ENCODE data around the gene PSMA7.

PSMA7 gene

DNA sequence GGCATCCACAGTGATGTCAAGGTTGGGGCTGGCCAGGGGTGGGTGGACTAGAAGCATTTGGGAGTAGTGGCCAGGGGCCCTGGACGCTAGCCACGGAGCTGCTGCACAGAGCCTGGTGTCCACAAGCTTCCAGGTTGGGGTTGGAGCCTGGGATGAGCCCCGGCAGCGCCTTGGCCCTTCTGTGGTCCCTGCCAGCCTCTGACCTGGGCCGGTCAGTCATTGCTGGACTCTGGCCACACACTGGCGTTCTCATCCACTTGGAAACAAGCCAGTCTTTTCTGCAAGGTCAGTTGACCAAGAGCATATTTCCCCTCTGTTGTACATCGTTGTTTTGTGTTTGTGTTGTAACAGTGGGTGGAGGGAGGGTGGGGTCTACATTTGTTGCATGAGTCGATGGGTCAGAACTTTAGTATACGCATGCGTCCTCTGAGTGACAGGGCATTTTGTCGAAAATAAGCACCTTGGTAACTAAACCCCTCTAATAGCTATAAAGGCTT, 8.4 kb downstream of the PSMA7 start:
- no peak for DNase-seq

DNA sequence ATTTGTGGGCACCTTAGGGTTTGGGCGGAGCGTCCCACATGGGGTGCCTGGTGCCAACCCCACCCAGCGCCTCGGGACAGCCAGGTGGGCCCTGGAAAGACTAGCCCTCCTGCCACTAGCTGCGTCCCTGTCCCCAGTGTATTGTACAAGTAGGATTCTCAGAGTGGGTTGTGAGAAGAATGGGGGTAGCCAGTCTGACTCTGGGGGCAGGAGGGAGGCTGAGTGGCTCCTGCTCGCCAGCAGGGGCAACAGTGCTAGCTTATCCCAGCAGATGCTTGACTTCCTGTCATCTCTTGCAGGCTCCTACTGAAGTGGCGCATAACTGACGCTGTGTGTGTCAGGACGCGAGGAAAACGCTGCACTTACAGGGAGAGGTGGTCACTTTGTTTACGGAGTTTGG, 9.3 kb downstream of the PSMA7 start:
- DNase-seq = no peak

GRCh38 chr20:62133051-62133845, 9.9 kb downstream of the PSMA7 start:
- DNase-seq = no peak

DNA sequence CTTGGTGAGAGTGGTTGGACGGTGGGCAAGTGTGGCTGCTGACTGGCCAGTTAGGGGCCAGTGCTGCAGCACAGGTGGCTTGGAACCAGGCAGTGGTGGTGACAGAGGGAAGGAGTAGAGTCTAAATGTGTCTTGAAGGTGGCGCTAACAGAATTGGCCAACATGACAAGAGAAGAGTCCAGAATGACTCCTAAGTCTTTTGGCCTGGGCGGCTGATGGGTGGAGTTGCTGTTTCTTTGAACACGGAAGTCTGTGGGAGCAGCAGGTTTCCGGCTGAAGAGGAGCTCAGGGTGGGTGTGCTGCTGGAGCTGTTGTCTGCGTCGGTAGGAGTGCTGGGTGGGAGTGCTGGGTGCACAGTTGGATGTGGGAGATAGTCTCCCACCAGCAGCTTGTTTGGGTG, 10.8 kb downstream of the PSMA7 start:
- no peak for DNase-seq

DNA sequence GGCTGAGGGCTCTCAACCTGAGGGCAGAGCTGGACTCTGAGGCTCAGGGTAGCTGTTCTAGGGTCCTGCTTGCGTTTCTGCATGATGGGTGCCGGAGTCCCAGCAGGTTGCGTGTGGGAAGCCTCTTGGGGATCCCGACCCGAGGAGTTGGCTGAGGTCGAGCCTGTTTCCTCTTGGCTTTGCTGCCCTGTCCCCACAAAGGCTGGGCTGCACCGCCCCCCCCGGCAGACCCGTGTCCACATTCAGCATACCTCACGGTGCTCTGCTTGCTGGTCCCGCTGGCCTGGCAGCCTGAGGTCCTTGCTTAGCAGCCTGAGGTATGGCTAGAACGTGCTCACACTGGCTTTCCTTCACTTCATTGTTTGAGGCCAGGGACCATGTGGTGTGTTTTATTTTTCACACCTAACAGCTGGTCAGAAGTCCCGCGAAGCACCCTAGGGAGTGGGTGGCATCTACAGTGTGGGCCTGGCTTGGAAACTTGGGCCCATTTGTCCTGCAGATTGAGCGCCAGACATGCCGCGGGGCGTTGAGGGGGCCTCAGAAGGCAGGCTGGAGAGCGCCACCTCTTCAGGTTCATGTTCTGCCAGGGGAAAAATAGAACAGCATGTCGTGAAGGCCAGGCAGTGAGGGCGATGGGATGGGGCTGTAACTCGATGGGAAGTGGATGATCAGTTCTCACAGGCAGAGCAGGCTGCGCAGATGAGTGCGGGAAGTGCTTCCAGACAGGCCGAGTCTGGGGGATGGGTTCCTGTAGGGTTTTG, 11.5 kb downstream of the PSMA7 start:
- no peak for DNase-seq

- no peak for DNase-seq
Measured at GRCh38 chr20:62129731-62130531, 13.3 kb downstream of the PSMA7 start.

GRCh38 chr20:62128502-62128901, 14.7 kb downstream of the PSMA7 start:
- no peak for DNase-seq

DNA sequence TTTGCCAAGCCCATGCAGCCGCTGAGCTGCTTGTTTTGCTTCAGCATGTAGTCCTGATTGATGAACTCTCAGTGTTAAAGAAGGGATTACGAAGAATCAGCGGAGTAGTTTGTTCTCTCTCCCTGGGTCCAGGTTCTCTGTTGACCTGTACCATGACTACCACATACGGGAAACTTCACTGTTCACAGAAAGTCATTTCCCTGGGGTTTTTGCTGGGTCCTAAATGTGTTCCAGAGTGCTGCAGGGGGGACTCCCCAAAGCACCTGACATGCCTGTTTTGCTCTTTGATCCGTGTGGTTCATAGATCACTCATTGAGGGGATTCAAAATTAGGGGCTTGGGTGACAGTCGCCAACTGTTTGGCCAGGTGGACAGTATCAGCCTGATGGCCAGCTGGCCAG, 15.4 kb downstream of the PSMA7 start:
- DNase-seq = no peak

GRCh38 chr20:62126141-62126540, 17.1 kb downstream of the PSMA7 start:
- DNase-seq = no peak

DNA sequence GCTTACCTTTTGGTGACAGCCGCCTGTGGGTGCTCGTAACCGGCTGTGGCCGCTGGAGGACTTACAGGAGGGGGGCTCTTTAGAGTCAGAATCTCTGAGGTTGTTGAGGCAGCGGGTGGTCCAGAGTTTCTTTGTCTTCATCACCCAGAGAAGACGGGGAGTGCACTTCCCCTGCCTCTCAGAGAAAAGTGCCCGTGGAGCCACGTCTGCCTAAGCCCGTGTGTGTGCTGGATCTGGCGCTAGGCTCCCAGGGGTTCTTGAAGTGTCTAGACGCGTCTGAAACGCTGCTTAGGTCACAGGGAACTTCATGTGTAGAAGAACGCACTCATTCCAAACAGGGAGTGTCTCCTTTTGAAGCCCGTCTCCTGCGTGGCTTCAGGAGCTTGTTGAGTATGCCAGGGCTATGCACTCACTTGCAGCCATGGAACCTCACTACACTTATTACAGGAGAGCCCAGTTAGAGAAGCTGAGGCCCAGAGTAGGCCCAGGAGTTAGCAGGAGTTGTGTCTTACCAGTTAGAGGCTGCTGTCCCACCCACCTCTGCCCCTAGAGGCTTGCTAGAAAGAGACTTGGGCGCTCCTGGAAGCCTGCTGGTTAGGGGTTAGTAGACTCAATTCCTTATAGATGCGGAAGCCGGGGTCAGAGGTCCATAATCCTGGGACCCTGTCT, 19.6 kb downstream of the PSMA7 start:
- no peak for DNase-seq

DNA sequence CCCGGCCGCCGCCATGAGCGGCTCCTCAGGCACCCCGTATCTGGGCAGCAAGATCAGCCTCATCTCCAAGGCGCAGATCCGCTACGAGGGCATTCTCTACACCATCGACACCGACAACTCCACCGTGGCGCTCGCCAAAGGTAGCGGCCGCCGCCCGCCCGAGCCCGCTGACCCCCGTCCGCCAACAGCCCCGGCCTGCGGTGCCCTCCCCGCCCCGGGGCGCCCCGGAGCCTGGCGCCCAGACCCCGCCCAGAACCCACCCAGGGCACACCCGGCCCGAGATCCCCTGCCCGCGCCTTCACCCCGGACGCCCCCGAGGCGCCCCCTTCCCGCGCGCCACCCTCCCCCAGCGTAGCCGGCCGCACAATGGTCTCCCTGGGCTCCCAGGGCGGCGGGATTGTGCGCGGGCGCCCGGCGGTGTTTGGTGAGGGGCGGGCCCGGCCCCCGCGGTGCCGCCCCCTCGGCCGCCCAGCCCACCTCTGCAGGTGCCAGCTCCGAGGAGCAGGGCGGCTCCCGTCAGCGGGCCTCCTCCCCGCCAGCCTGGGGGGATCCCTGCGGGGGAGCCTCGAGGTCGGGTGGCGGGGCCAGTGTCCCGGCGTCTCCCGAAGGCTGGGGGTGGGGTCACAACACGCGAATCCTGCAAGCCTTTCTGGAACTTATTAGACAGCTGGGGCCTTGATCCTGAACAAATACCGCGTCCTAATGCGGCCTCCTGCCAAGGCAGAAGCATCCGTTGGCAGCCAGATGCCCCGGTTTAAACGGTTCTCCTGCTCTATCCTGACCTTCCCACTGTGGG, 20.3 kb downstream of the PSMA7 start:
- DNase-seq = no peak

- DNase-seq = peak; percentile 85
Measured at GRCh38 chr20:62121776-62122653, 21.2 kb downstream of the PSMA7 start, which contains the start of gene LSM14B. Gene LSM14B, plus strand, starts transcription at chr20:62122475. Its CDS starts 192 bp downstream, at chr20:62122667.

- DNase-seq = no peak
Measured at GRCh38 chr20:62120990-62121775, 22.0 kb downstream of the PSMA7 start.

DNA sequence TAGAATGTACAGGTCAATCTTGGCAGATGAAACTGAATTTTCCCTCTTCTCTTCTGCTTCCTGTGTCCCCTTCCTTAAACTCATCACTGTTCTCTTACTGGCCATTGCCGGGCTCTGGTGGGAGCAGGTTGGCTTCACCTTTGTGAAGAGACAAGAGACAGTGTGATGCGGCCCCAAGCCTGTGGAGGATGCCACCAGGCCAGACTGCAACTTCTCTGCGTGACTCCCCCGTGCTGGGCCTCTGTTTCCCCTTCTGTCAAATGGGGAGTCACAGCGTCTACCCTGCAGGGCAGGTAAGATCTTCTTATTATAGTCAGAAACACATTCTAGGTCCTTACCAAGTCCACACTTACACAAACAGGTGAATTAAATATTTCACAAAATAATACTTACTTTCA, 22.8 kb downstream of the PSMA7 start:
- no peak for DNase-seq

GRCh38 chr20:62119591-62120364, 23.4 kb downstream of the PSMA7 start:
- DNase-seq = no peak

DNA sequence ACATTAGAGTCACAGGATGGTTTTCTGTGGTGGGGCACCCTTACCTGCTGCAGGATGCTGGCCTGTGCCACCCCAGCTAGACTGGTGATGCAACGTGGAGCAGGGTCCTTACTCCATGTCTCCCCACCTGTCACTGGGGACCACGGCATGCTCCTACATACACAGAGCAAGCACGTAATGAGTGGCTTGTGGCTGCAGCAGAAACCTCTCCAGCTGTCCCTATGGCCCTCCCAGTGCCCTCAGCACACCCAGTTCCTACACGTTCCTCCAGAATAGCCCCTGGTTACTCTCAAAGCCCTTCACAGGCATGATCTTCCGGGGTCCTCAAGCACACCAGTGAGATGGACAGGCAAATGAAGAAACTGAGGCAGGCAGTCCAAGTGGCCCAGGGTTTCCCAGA, 24.1 kb downstream of the PSMA7 start:
- DNase-seq = no peak

- no peak for DNase-seq
Measured at GRCh38 chr20:62118113-62119043, 24.8 kb downstream of the PSMA7 start.

- DNase-seq = no peak
Measured at GRCh38 chr20:62117658-62118057, 25.5 kb downstream of the PSMA7 start.

All from NCI-H187 treated with DMSO at 0.1 percent for 48 hours (cell line).